HG02678 (cell line): ENCODE data around the gene SEBOX.

Experiments used
- ATAC-seq: cut with Tn5 transposase; IDR thresholded peaks from one replicate; pipeline ENCODE4 v1.9.1; 2021; ENCODE audit warnings: mild to moderate bottlenecking, moderate library complexity; ENCODE audit not compliant: unreplicated experiment

Gene SEBOX, protein sequence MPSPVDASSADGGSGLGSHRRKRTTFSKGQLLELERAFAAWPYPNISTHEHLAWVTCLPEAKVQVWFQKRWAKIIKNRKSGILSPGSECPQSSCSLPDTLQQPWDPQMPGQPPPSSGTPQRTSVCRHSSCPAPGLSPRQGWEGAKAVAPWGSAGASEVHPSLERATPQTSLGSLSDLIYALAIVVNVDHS

DNA sequence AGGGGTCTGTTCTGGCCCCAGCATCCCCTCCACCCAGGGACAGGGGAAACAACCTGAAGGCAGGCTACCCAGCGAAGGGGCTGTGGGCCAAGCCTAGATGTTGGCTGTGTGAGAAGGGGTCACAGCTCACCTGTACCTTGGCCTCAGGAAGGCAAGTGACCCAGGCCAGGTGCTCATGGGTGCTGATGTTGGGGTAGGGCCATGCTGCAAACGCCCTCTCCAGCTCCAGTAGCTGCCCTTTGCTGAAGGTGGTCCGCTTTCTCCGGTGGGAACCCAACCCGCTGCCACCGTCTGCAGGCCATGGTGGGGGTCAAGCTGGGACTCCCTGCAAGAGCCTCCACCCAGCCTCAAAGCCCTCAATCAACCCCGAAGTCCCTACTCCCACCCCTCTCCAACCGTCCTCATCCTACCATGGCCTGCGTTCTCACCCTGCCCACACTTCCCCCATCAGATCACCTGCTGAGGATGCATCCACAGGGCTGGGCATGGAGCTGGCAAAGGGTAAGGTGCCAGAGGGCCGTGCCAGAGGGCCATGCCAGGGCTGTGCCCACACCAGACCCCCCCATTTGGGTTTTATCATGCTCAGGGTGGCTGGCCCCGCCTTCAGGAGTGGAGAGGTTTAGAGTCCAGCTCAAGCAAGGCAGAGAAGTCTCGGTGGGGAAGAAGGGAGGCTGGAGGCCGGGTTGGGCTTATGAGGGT, at the start of gene SEBOX:
TSS of gene SEBOX (minus strand) at position 535 of the 699 bp plus-strand sequence. CDS start at position 487, 48 bp downstream.
- ATAC-seq: no peak

DNA sequence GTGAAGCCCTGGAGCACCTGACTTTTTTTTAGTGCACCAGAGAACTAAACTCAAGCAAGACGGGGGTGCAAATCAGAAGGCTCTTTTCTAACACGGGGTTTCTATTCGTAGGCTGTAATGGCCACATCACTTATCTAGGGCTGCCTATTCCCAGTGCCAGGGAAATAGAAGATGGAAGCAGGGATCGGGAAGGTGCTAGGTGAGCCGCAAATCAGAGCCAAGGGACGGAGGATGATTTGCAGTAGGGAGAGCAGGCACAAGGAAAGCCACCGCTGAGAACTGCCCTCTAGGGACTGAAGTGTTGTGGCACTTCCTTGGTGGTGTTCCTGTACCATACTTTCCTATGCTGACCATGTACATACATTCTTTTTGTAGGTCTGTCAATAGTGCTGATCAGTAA, 48.8 kb upstream of the SEBOX start:
- no peak for ATAC-seq

DNA sequence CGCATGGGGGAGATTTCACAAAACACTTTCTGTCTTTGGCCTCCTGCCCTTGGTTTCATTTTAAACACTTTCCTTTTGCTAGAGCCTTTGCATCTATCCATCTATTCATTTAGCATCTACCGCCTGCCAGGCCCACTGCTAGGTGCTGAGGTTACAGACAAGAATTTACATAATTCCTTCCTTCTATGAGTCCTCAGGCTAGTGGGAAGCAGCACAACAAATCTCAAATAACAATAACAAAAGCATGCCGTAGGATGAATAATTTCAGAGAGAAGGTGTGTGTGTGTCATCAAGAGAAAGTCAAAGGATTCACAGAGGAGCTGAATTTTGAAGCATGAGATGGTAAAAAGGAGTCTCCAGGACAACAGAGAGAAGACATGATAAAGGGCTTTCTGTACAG, 47.1 kb upstream of the SEBOX start:
- ATAC-seq: no peak

DNA sequence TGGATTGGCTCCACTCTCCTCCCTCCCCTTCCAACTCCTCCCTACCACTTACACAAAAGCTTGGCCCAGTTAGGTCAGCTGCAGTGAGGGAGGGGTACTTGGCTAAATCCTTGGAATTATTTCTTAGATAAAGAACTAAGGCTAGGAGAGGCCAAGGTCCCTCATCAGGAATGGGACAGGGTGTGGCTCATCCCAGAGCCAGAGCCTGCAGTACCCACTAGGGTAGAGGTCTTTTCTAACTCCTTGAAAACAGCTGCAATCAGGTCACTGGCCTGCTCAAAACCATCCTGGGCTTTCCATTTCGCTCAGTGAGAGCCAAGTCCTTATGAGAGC, 42.9 kb upstream of the SEBOX start:
- no peak for ATAC-seq

DNA sequence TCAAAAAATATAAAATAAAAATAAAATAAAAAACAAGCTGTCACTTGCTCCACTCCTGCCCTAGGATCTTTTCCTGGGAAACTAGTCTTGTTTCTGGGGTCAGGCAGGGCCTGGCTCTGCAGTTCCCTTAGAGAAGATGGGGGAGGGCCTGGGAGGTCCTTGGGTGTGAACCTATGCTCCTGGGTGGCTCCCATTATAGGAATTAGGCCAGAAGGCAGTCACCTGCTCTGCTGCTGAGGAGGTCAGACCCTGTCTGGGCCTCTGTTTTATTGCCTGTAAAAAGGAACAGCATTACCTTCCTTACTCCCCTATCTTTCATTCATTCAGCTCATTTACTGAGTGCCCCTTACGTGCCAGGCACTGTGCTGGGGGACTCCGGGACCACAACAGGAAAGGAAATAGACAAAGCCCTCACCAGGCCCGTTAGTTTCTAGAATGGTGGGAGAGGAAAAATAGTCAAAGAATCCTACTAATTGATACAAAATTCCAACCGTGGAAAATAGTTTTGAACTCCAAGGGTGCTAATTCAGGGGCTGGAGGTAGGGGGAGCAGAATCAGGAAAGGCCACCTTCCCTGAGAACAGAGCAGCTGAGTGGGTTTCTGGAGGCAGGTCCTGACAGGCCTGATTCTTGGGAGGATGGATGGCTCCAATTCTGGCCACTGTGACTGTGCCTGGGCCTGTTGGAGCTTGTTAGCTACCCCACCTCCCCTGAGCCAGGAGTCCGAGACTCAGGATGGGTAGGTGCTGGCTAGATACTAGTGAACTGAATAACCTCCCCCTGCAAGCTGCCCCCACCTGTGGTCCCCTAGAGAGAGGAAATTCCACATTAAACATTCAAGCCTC, 42.4 kb upstream of the SEBOX start:
- no peak for ATAC-seq

DNA sequence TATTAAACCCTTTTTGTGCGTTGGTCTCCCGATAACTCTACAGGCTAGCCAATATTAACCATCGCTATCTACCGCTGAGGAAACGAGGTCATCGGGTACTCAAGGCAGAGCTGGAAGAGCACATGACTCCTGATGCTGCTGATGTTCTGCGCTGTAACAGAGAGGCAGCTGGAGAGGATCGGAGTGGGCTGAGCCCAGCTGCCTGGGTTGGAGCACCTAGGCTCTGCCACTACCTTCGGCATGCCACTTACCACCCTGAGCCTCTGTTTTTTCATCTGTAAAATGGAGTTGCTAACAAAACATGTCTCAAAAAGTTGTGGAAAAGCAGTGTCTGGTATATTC, 41.4 kb upstream of the SEBOX start:
- ATAC-seq: no peak

DNA sequence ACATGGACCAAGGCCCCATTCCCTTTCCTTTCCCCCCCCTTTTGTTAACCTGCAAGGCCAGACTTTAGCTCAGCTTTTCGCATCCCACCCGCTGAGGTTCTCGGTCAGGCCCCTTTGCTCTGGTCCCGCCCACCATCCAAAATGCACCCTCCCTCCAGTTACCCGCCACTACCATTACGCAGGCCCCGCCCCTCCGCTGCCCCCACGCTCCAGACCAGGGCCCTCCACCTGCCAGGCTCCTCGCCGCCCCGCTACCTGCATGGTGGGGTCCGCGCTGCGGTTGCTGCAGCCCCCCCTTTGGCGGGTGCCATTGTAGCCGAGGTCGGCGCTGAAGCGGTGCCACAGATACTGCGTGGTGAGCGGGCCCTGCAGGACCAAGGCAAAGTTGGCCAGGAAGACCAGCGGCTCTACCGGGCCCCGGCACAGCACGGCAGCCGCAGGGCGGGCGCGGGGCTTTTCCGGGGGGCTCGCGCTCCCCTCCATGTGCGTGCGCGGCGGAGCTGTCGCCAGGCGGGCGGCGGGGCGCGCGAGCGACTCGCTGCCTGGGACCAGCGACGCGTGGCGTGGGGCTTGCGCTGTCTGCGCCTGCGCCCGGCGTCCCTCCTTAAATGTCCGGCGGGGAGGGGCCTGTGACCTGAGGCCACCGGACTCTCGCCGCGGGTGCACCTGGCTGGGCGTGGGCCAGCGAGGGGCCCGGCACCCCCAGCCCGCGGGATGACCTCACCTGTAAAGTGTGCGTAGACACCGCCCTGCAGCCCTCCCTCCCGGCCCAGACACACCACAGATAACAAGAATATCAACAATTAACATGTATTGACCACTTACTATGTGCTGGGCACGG, 40.9 kb upstream of the SEBOX start, which contains the start of gene SLC46A1:
TSS of gene SLC46A1 (minus strand) at position 581 of the 841 bp plus-strand sequence. CDS start at position 483, 98 bp downstream.
- peak; percentile 69 for ATAC-seq

DNA sequence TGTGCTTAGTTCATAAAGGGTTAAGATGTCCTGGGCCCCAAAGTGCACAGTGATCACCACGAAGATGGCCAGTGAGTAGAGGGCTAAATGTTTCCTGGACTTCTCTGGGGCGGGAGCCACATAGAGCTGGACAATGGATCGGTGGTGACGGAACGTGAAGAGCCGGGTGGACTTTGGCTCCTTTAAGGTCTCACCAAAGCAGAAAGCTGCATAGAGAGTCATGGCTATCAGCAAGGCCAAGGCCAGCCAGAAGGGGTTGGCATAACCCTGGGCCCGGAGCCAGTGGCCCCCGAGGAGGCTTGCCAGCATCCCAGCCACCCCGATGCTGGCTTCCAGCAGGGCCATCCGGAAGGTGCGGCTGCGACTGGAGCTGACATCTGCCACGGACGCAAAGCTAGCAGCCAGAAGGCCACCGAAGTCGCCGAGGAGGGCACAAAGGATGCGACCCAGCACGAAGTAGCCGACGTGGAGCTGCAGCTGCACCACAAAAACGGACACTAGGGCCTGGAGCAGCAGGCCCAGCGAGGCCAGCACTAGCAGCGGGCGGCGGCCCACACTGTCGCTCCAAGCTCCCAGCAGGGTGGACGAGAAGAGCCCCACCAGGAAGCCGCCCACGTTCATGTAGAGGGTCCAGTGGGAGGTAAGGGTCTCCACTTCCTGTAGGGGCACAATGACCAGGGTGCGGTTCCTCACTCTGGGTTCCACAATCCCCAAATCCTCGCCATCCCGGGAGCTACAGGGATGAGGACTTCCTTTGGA, 40.0 kb upstream of the SEBOX start:
- ATAC-seq: no peak

DNA sequence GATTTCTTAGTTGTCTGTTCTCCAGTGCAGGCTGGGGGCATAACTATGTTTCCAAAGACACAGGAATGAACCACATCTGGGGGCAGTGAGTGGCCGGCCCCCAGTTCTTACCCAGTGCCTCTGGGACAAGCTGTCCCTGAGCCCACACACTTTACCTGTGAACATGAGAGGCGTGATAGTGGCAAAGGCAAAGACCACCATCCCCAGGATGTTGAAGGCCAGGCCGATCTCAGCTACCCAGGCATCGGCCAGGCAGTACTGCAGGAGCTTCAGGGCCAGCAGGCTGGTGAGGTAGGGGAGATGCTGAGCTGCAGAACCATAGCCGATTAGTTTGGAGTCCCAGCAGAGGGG, 39.4 kb upstream of the SEBOX start:
- ATAC-seq: no peak

DNA sequence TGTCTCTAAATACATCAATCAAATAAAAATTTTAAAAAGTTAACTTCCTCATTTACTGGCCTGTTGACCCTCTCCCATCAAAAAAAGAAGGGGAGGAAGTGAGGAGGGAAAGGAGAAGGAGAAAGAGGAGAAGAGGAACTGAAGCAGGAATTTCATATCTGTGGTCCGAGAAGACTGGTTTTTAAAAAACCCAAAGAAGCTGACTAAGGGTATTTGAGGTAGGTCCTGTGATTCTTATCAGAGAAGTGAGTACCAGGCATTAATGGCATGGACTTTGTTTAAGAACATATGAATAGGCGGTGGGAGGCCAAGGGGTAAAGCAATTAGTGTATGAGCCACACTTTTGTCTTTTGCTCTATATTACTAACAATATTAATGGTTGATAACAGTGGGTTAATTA, 39.0 kb upstream of the SEBOX start:
- ATAC-seq: no peak

DNA sequence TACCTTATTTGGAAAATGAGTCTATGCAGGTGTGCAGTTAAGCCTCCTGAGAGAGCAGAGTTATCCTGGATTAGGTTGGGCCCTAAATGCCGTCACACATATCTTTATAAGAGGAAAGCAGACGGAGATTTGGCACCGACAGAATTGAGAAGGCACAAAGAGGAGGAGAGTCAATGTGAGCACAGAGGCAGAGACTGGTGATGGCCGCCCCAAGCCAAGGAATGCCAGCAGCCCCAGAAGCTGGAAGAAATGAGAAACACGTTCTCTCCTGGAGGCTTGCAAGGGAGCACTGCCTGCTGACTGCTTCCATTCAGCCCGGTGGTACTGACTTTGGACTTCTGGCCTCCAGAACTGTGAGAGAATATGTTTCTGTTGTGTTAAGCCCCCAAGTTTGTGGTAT, 37.8 kb upstream of the SEBOX start:
- no peak for ATAC-seq

DNA sequence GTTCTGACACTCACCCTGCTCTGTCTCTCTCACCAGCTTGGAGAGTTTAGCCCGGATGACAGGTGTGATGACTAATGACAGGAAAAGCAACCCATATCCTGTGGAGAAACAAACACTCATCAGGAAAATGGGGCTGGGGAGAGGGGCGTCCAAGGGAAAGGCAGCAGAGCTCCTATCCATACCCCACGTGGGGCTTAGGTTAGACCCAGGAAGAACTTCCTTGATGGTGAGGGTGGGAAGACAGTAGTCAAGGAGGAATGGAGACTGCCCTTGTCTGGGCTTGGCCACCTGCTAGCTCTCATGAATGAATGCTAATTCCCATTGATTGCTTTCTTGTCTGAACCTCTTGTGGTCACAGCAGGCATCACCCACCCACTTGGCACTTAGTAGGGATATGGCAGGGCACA, 37.2 kb upstream of the SEBOX start:
- no peak for ATAC-seq

DNA sequence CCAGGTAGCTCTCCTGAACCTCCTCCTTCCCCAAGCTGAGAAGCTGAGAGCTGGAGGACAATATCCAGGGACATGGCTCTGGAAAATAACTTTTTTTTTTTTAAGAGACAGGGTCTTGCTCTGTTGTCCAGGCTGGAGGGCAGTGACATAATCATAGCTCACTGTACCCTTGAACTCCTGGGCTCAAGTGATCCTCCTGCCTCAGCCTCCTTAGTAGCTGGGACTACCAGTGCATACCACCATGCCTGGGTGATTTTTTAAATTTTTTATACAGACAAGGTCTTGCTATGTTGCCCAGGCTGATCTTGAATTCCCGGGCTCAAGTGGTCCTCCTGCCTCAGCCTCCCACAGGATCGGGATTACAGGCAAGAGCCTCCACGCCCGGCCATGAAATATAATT, 34.8 kb upstream of the SEBOX start:
- no peak for ATAC-seq

DNA sequence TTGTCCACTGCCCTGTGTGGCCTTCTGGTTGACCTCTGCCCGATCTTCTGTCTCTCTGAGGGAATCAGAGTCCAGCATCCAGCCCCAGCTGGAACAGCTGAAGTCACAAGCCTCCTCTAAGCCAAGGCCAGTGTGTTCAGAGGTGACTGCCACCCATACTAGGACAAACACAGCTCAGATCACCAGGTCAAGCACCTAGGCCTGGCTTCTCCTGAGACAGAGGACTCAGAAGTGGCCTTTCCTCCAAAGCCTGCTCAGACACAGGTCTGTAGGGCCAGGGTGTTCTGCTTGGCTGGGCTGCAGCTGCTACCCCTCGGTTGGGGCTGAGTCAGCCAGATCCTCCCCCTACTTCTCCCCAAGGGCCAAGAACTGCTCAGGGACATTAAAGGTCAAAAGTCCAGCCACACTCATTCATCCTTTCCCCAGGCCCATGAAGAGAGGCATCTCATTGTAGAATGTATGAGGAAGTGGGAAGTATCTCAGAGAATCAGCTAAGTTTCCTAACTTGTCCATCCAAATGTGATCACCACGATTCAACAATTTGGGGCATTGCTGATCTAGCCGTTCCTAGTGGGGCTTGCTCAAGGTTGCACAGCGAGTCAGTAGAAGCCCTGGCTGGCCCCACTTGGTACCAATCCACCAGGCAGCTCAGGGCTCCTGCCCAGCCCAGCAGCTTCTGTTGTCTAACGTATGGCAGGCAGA, 33.4 kb upstream of the SEBOX start:
- no peak for ATAC-seq

DNA sequence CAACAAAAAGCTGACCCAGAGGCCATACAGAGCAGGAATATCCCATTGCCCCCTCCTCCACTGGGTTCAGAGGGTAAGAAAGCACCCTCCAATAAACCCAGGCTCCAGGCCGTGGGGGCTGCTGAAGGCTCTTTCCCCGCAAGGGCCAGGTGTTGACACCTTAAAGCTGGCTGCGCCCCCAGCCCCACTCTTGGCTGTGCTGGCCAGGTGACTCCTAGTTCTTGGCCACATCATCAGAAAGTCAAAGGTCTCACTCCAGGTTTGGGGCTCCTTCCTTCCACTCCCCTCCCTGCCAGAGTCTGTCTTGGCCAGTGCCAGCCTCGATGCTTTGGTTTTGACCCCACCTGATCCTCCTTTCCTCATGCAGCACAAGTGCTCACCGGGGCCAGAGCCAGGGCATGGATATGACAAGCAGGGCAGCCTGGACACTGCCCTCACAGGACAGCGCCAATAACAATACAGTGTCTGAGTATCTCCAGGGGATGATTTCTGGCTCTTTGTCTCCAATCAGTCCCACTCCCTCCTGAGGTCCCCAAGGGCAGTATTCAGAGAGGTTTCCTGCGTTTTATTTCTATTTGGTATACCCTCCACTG, 32.8 kb upstream of the SEBOX start:
- no peak for ATAC-seq

DNA sequence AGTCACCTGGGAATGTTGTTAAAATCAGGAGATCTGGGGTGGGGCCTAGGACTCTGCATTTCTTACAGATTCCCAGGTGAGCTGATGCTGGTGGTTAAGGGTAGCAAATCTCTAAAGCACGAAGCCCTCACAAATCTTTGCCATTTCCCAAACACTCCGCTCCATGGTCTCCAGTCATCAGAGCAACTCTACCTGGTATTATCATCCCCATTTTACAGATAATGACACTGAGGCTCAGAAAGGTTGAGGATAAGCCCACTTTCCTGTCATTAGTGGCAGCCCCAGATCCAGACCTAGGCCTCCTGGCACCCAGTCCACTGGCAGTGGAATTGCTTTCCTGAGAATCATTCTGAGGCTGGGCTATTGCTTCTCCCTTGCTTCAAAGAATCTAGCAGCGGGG, 32.3 kb upstream of the SEBOX start:
- ATAC-seq: no peak

DNA sequence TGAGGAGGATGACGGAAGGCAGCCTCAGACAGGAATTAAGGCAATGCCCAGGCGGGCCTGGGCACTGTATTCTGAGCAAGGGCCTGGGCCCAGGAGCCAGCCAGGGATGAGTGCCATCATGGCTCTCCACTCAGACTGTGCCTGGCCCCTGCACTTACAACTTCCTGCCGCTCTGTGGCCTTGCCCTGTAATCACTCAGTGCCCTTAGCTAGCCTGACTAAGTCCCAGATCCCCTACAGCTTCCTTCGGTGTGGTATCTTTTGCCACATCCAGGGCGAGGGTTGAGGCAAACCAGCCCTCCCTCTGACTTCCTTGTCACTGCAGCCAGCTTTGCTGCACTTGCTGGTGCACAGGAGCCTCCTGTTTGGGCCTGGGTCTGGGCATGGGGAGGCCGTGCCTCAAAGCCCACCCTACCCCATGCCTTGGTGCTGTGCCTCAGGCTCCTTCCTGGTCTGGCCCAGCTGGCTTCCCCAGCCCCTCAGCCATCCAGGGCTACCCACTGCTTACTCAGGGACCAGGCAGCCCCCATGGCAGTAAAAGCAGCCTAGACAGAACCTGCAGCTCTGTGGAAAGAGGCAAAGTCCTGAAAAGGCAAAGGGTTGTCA, 31.7 kb upstream of the SEBOX start:
- no peak for ATAC-seq

DNA sequence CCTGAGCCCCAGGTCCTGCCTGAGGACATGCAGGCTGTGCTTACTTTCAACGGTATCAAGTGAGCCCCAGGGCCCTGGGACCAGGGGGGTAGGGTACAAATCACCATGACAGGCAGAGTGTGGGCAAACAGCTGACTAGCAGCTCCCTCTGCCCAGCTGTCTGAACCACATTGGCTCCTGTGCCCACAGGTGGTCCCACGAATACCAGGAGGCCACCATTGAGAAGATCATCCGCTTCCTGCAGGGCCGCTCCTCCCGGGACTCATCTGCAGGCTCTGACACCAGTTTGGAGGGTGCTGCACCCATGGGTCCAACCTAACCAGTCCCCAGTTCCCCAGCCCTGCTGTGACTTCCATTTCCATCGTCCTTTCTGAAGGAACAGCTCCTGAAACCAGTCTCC, 31.0 kb upstream of the SEBOX start:
- no peak for ATAC-seq

DNA sequence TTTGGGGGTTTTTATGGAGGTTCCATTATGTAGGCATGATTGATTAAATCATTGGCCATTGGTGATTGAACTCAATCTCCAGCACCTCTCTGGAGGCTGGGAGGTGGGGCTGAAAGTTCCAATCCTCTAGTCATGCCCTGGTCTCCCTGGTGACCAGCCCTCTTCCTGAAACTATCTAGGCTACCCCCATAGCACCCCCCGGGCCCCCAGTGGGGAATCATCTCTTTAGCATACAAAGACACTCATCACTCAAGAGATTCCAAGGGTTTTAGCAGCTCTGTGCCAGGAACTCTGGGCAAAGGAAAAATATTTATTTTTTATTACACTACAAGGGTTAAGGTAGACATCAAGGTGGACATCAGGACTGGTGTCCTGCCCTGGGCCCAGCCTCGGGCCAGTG, 30.4 kb upstream of the SEBOX start:
- no peak for ATAC-seq
